Lung (tissue), 12 donors: Measurements from ENCODE around the gene CX3CL1. TPM values are rescaled to one million over a fixed set of nuclear protein-coding genes. Genes with fewer than 3 reads are reported as not detected.

ENCODE experiments used
- ATAC-seq: fragments of 200-7000 bp; cut with Tn5 transposase; one replicate; pipeline ENCODE4 v1.9.1; 2020; ENCODE audit warnings: moderate number of reproducible peaks; ENCODE audit not compliant: insufficient read depth, low FRiP score
- DNase-seq, 3 donors: peaks; one replicate each; pipeline ENCODE4 v3.0.0-alpha.2; 2013 to 2017
- H3K27ac ChIP-seq, 2 donors: one replicate each; pipeline ENCODE4 v1.5.1; 2013; ENCODE audit warnings: mild to moderate bottlenecking in 2 of 2, moderate library complexity in 2 of 2, control low read depth in 1 of 2, inconsistent platforms in 1 of 2, low read depth in 1 of 2, low read length in 1 of 2
- H3K27me3 ChIP-seq, 3 donors: one replicate each; pipeline ENCODE4 v1.5.1; 2013; ENCODE audit warnings: low read length in 2 of 3; ENCODE audit not compliant: control insufficient read depth in 3 of 3, insufficient read depth in 3 of 3
- H3K36me3 ChIP-seq, 4 donors: one replicate each; pipeline ENCODE4 v1.5.1; 2013; ENCODE audit warnings: low read length in 4 of 4, mild to moderate bottlenecking in 1 of 4, moderate library complexity in 1 of 4; ENCODE audit not compliant: control insufficient read depth in 4 of 4, insufficient read depth in 4 of 4
- H3K4me1 ChIP-seq, 5 donors: one replicate each; pipeline ENCODE4 v1.5.1; 2013; ENCODE audit warnings: low read length in 5 of 5, mild to moderate bottlenecking in 2 of 5, moderate library complexity in 1 of 5; ENCODE audit not compliant: control insufficient read depth in 5 of 5, insufficient read depth in 5 of 5
- H3K4me3 ChIP-seq: one replicate; pipeline ENCODE4 v1.5.1; 2013; ENCODE audit warnings: mild to moderate bottlenecking, control low read depth, moderate library complexity
- H3K9ac ChIP-seq, 2 donors: one replicate each; pipeline ENCODE4 v1.5.1; 2013; ENCODE audit warnings: low read length in 2 of 2, control low read depth in 1 of 2; ENCODE audit not compliant: insufficient read depth in 1 of 2
- H3K9me3 ChIP-seq, 4 donors: one replicate each; pipeline ENCODE4 v1.5.1; 2013; ENCODE audit warnings: low read length in 3 of 4, mild to moderate bottlenecking in 1 of 4, moderate library complexity in 1 of 4; ENCODE audit not compliant: control insufficient read depth in 4 of 4, insufficient read depth in 3 of 4
- CTCF ChIP-seq: IDR thresholded peaks from 2 replicates; pipeline ENCODE4 v1.5.1; 2012; ENCODE audit warnings: mild to moderate bottlenecking; ENCODE audit errors: control extremely low read depth, extremely low read depth
- WGBS, 2 donors: extraction: QIAGEN DNeasy Blood & Tissue Kit; methylation state at CpG; one replicate each; pipeline ENCODE4 v1.1.7; 2013; 5-methylcytosine and 5-hydroxymethylcytosine counted together
- polyA plus RNA-seq, 2 donors: library from polyadenylated mRNA; stranded (reverse); fragments of 200-250 nt; gene quantifications; one replicate each; pipeline ENCODE4 v1.2.1, GENCODE V29; 2013
- total RNA-seq, 2 donors: library from RNA; depleted of rRNA in 1 of 2; stranded (reverse); fragments of >200 nt in 1 of 2; gene quantifications; one replicate each; pipeline ENCODE4 v1.2.1, GENCODE V29; 2014 to 2021
- donor health status: control.
- donor health status: control.
- donor health status: Bipolar disorder and iron deficiency.
- donor health status: healthy.
- donor health status: DM: yes; HTN: yes; CAD: no.

Gene CX3CL1
- total and polyA plus RNA-seq, 4 donors, result 22.8 to 58.6 (median 31.7) TPM

GRCh38 chr16:57376313-57376818 lies 4.1 kb downstream of the CX3CL1 start:
- Histone ChIP-seq H3K9ac (no peak overlapping the region), H3K36me3 (no peaks in the 10 kb centered on the region), H3K27ac (no peak overlapping the region), H3K4me3 (no peak overlapping the region), H3K9me3 (no peaks in the 10 kb centered on the region), H3K4me1 (peaks cover 2 to 23% (median 13%) of the 10 kb centered on the region in 5 donors), H3K27me3 (no peaks in the 10 kb centered on the region)
- DNase-seq (no peak), ATAC-seq (no peak)
- 88 to 93% methylated on average over 3 of the region's 3 CpGs for WGBS, 2 donors
- TF ChIP-seq CTCF, result no peak

GRCh38 chr16:57377080-57377841 lies 5.0 kb downstream of the CX3CL1 start:
- no peaks in the 10 kb centered on the region for H3K27me3 ChIP-seq
- peaks cover 2 to 15% (median 8%) of the 10 kb centered on the region in 5 donors for H3K4me1 ChIP-seq
- no peak for ATAC-seq
- no peaks in the 10 kb centered on the region for H3K9me3 ChIP-seq
- DNase-seq, result no peak
- peaks cover 0 to 3% (median 0%) of the 10 kb centered on the region in 4 donors for H3K36me3 ChIP-seq
- no peak overlapping the region for H3K27ac ChIP-seq
- H3K4me3 ChIP-seq, result no peak overlapping the region
- no peak overlapping the region for H3K9ac ChIP-seq
- no peak for TF ChIP-seq CTCF
- WGBS, 2 donors, result 25 to 30% methylated on average over 5 of the region's 5 CpGs

- 76 to 89% methylated on average over 10 of the region's 10 CpGs for WGBS, 2 donors
- no peak for ATAC-seq
- no peaks in the 10 kb centered on the region for H3K9me3 ChIP-seq
- peaks cover 0 to 8% (median 0%) of the 10 kb centered on the region in 4 donors for H3K36me3 ChIP-seq
- no peak overlapping the region for H3K4me3 ChIP-seq
- no peak overlapping the region for H3K9ac ChIP-seq
- peak overlapping the region in 1 of 2 donors; percentile 14 for H3K27ac ChIP-seq
- no peak for TF ChIP-seq CTCF
- H3K27me3 ChIP-seq, result no peaks in the 10 kb centered on the region
- H3K4me1 ChIP-seq, result peaks cover 0 to 14% (median 0%) of the 10 kb centered on the region in 5 donors
- no peak for DNase-seq
Observed at GRCh38 chr16:57379579-57379978, 7.3 kb downstream of the CX3CL1 start.
